Astrocyte (in vitro differentiated cells and primary cell): ENCODE data around the gene NPAS3. TPM values are rescaled to one million over a fixed set of nuclear protein-coding genes. Genes with fewer than 3 reads are reported as not detected.

Source experiments
- DNase-seq: peaks from one replicate; pipeline ENCODE4 v3.0.0-alpha.2; 2010; ENCODE audit warnings: low read depth
- FAIRE-seq: peaks from 2 replicates; lab custom pipeline; 2011; peaks lifted over from hg19 to GRCh38; lab: Jason Lieb, UNC
- H2AFZ ChIP-seq: 2 replicates; pipeline ENCODE4 v1.6.0; 2012; ENCODE audit warnings: low read depth, low read length, inconsistent platforms
- H3K27ac ChIP-seq: 2 replicates; pipeline ENCODE4 v1.5.1; 2011; ENCODE audit warnings: low read depth, low read length, inconsistent platforms
- H3K27me3 ChIP-seq: 2 replicates; pipeline ENCODE4 v1.6.0; 2011; ENCODE audit warnings: low read length, inconsistent platforms; ENCODE audit not compliant: insufficient read depth
- H3K36me3 ChIP-seq: 2 replicates; pipeline ENCODE4 v1.5.1; 2011; ENCODE audit warnings: low read length, inconsistent platforms; ENCODE audit not compliant: insufficient read depth
- H3K4me1 ChIP-seq: 2 replicates; pipeline ENCODE4 v1.5.1; 2011; ENCODE audit warnings: low read length, inconsistent platforms; ENCODE audit not compliant: insufficient read depth
- H3K4me2 ChIP-seq: 2 replicates; pipeline ENCODE4 v1.6.0; 2012; ENCODE audit warnings: low read length, inconsistent platforms
- H3K4me3 ChIP-seq: 2 replicates; pipeline ENCODE4 v1.5.1; 2011; ENCODE audit warnings: low read depth, mild to moderate bottlenecking, low read length, inconsistent platforms; ENCODE audit not compliant: insufficient read depth
- H3K79me2 ChIP-seq: 2 replicates; pipeline ENCODE4 v1.6.0; 2012; ENCODE audit warnings: mild to moderate bottlenecking, low read length, inconsistent platforms; ENCODE audit not compliant: insufficient read depth
- H3K9ac ChIP-seq: 2 replicates; pipeline ENCODE4 v1.6.0; 2012; ENCODE audit warnings: mild to moderate bottlenecking, low read length, inconsistent platforms
- H3K9me3 ChIP-seq: 2 replicates; pipeline ENCODE4 v1.5.1; 2012; ENCODE audit warnings: low read depth, mild to moderate bottlenecking, low read length, inconsistent platforms; ENCODE audit not compliant: insufficient read depth
- H4K20me1 ChIP-seq: 2 replicates; pipeline ENCODE4 v1.6.0; 2012; ENCODE audit warnings: low read length, inconsistent platforms; ENCODE audit not compliant: insufficient read depth
- H3K27ac Mint-ChIP-seq: one replicate; pipeline ENCODE4 v1.8.0; 2021; ENCODE audit warnings: mild to moderate bottlenecking, mixed read lengths; ENCODE audit not compliant: unreplicated experiment
- H3K27me3 Mint-ChIP-seq: one replicate; pipeline ENCODE4 v1.8.0; 2021; ENCODE audit warnings: low read depth, mixed read lengths; ENCODE audit not compliant: unreplicated experiment
- H3K36me3 Mint-ChIP-seq: one replicate; pipeline ENCODE4 v1.8.0; 2021; ENCODE audit warnings: low read depth, mixed read lengths; ENCODE audit not compliant: unreplicated experiment
- H3K4me1 Mint-ChIP-seq: one replicate; pipeline ENCODE4 v1.8.0; 2021; ENCODE audit warnings: low read depth, mixed read lengths; ENCODE audit not compliant: unreplicated experiment
- H3K4me3 Mint-ChIP-seq: one replicate; pipeline ENCODE4 v1.8.0; 2021; ENCODE audit warnings: mild to moderate bottlenecking, moderate library complexity, mixed read lengths; ENCODE audit not compliant: unreplicated experiment
- H3K9me3 Mint-ChIP-seq: one replicate; pipeline ENCODE4 v1.8.0; 2021; ENCODE audit warnings: mild to moderate bottlenecking, mixed read lengths; ENCODE audit not compliant: unreplicated experiment
- EZH2 ChIP-seq: IDR thresholded peaks from 2 replicates; pipeline ENCODE4 v1.6.1; 2012; ENCODE audit warnings: mild to moderate bottlenecking, low read length, inconsistent platforms; ENCODE audit not compliant: insufficient read depth
- total RNA-seq: library from RNA; stranded (reverse); gene quantifications from 2 replicates; pipeline ENCODE4 v1.2.1, GENCODE V29; 2021
- TF ChIP-seq, protein P1 (sequence below): IDR thresholded peaks from 2 replicates; pipeline ENCODE4 v1.5.1; 2011; ENCODE audit warnings: low read depth, mild to moderate bottlenecking, inconsistent platforms, low read length, moderate library complexity; ENCODE audit not compliant: insufficient read depth

Gene NPAS3
- total RNA-seq, 1 donor from 2014 or later, result 2.6 TPM

- no peak for TF ChIP-seq EZH2
- TF ChIP-seq, protein P1, sequence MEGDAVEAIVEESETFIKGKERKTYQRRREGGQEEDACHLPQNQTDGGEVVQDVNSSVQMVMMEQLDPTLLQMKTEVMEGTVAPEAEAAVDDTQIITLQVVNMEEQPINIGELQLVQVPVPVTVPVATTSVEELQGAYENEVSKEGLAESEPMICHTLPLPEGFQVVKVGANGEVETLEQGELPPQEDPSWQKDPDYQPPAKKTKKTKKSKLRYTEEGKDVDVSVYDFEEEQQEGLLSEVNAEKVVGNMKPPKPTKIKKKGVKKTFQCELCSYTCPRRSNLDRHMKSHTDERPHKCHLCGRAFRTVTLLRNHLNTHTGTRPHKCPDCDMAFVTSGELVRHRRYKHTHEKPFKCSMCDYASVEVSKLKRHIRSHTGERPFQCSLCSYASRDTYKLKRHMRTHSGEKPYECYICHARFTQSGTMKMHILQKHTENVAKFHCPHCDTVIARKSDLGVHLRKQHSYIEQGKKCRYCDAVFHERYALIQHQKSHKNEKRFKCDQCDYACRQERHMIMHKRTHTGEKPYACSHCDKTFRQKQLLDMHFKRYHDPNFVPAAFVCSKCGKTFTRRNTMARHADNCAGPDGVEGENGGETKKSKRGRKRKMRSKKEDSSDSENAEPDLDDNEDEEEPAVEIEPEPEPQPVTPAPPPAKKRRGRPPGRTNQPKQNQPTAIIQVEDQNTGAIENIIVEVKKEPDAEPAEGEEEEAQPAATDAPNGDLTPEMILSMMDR, result no peak
- Histone ChIP-seq H3K4me2 (no peak overlapping the region), H3K4me3 (no peak overlapping the region), H3K79me2 (no peaks in the 10 kb centered on the region), H3K27ac (no peak overlapping the region), H3K36me3 (no peaks in the 10 kb centered on the region), H3K27me3 (no peaks in the 10 kb centered on the region), H4K20me1 (no peaks in the 10 kb centered on the region), H2AFZ (no peak overlapping the region), H3K4me1 (peaks cover 5% of the 10 kb centered on the region), H3K9me3 (no peaks in the 10 kb centered on the region), H3K9ac (no peak overlapping the region)
- Mint-ChIP-seq H3K27me3 (no peaks in the 10 kb centered on the region), H3K36me3 (no peaks in the 10 kb centered on the region), H3K9me3 (no peaks in the 10 kb centered on the region), H3K4me3 (no peak overlapping the region), H3K27ac (no peak overlapping the region), H3K4me1 (peaks cover 5% of the 10 kb centered on the region)
- FAIRE-seq, result no peak
- no peak for DNase-seq
Observed at GRCh38 chr14:33131801-33132200, 193.1 kb downstream of the NPAS3 start.

DNA sequence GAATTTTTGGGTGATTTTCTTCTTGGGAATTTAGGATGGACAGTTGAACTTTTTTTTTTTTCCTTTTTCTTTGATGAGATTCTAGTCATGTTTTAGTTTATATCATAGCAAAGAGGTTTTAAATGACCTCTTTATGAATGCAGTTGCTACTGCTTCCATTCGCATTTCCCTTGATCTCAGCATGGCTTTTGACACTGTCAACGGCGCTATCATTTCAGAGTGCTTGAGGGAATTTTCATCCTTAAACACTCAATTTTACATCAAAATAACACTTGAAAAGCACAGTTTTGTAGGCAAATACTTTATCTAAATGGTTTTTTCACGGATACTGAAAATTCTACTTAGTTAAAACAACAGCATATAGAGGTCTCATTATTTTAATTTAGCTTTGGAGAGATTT lies 195.5 kb downstream of the NPAS3 start:
- H2AFZ ChIP-seq, result no peak overlapping the region
- H3K4me1 ChIP-seq, result no peaks in the 10 kb centered on the region
- Mint-ChIP-seq H3K9me3 (no peaks in the 10 kb centered on the region), H3K36me3 (no peaks in the 10 kb centered on the region), H3K27me3 (no peaks in the 10 kb centered on the region), H3K27ac (no peak overlapping the region), H3K4me1 (no peaks in the 10 kb centered on the region), H3K4me3 (no peak overlapping the region)
- no peak for DNase-seq
- H3K79me2 ChIP-seq, result no peaks in the 10 kb centered on the region
- no peak overlapping the region for H3K4me3 ChIP-seq
- H3K27me3 ChIP-seq, result no peaks in the 10 kb centered on the region
- no peak overlapping the region for H3K9ac ChIP-seq
- no peak overlapping the region for H3K27ac ChIP-seq
- no peaks in the 10 kb centered on the region for H4K20me1 ChIP-seq
- H3K4me2 ChIP-seq, result no peak overlapping the region
- TF ChIP-seq, protein P1, result no peak
- no peak for TF ChIP-seq EZH2
- no peaks in the 10 kb centered on the region for H3K9me3 ChIP-seq
- H3K36me3 ChIP-seq, result no peaks in the 10 kb centered on the region
- no peak for FAIRE-seq

- H3K4me3 ChIP-seq, result no peak overlapping the region
- no peaks in the 10 kb centered on the region for H3K27me3 ChIP-seq
- H3K9me3 ChIP-seq, result no peaks in the 10 kb centered on the region
- no peaks in the 10 kb centered on the region for H3K4me1 ChIP-seq
- no peaks in the 10 kb centered on the region for H3K36me3 ChIP-seq
- no peaks in the 10 kb centered on the region for H4K20me1 ChIP-seq
- H3K4me1 Mint-ChIP-seq, result no peaks in the 10 kb centered on the region
- no peak overlapping the region for H3K9ac ChIP-seq
- no peak overlapping the region for H2AFZ ChIP-seq
- no peak for DNase-seq
- FAIRE-seq, result no peak
- H3K36me3 Mint-ChIP-seq, result no peaks in the 10 kb centered on the region
- no peaks in the 10 kb centered on the region for H3K79me2 ChIP-seq
- H3K27me3 Mint-ChIP-seq, result no peaks in the 10 kb centered on the region
- no peak overlapping the region for H3K4me2 ChIP-seq
- TF ChIP-seq, protein P1, result no peak
- TF ChIP-seq EZH2, result no peak
- no peak overlapping the region for H3K27ac ChIP-seq
- no peak overlapping the region for H3K4me3 Mint-ChIP-seq
- no peak overlapping the region for H3K27ac Mint-ChIP-seq
- no peaks in the 10 kb centered on the region for H3K9me3 Mint-ChIP-seq
Observed at GRCh38 chr14:33134975-33135374, 196.3 kb downstream of the NPAS3 start.
